Upper lobe of left lung (tissue), 6 donors: ENCODE data around the gene TC2N. TPM values are rescaled to one million over a fixed set of nuclear protein-coding genes. Genes with fewer than 3 reads are reported as not detected.

Experiments used
- ATAC-seq, 2 donors: fragments of 200-7000 bp; cut with Tn5 transposase; one replicate each; pipeline ENCODE4 v1.9.1; 2022; ENCODE audit warnings: mild to moderate bottlenecking in 2 of 2, moderate library complexity in 2 of 2; ENCODE audit not compliant: low FRiP score in 2 of 2
- DNase-seq, 2 donors: peaks; one replicate each; pipeline ENCODE4 v3.0.0-alpha.2; 2019 to 2020
- H3K27ac ChIP-seq, 4 donors: fragments of 200-600 bp; sonication (generic); one replicate each; pipeline ENCODE4 v1.5.1; 2016 to 2019
- H3K27me3 ChIP-seq, 4 donors: fragments of 200-600 bp; sonication (generic); one replicate each; pipeline ENCODE4 v1.5.1; 2017 to 2019
- H3K36me3 ChIP-seq, 4 donors: fragments of 200-600 bp; sonication (generic); one replicate each; pipeline ENCODE4 v1.5.1; 2016 to 2019
- H3K4me1 ChIP-seq, 4 donors: fragments of 200-600 bp; sonication (generic); one replicate each; pipeline ENCODE4 v1.5.1; 2018 to 2019
- H3K4me3 ChIP-seq, 4 donors: fragments of 200-600 bp; sonication (generic); one replicate each; pipeline ENCODE4 v1.5.1; 2017 to 2019; ENCODE audit warnings: mild to moderate bottlenecking in 2 of 4, moderate library complexity in 1 of 4
- H3K9me3 ChIP-seq, 4 donors: fragments of 200-600 bp; sonication (generic); one replicate each; pipeline ENCODE4 v1.5.1; 2018 to 2019
- CTCF ChIP-seq, 6 experiments: fragments of 450-650 bp in 4 of 6; fragments of 200-600 bp in 2 of 6; sonication (generic) in 2 of 6; IDR thresholded peaks; one replicate each; pipeline ENCODE4 v1.5.1; 2016 to 2019; ENCODE audit warnings: antibody characterized with exemption in 6 of 6
- EP300 ChIP-seq, 4 donors: sonication (generic); formaldehyde crosslinking; IDR thresholded peaks; one replicate each; pipeline ENCODE4 v1.5.1; 2017; ENCODE audit warnings: antibody characterized with exemption in 4 of 4, control low read depth in 2 of 4
- POLR2A ChIP-seq, 4 donors: fragments of 450-650 bp; IDR thresholded peaks; one replicate each; pipeline ENCODE4 v1.5.1; 2016 to 2017; ENCODE audit warnings: antibody characterized with exemption in 4 of 4, mild to moderate bottlenecking in 2 of 4
- POLR2AphosphoS5 ChIP-seq, 2 donors: sonication (generic); formaldehyde crosslinking; IDR thresholded peaks; one replicate each; pipeline ENCODE4 v1.5.1; 2017; ENCODE audit warnings: antibody characterized with exemption in 2 of 2
- WGBS, 2 donors: methylation state at CpG; one replicate each; pipeline ENCODE4 v1.1.5; 2017 to 2018; 5-methylcytosine and 5-hydroxymethylcytosine counted together
- total RNA-seq, 6 donors: library from RNA; depleted of rRNA in 4 of 6; stranded (reverse); fragments of >200 nt in 4 of 6; gene quantifications; one replicate each; pipeline versions ENCODE4 v1.1.0 to v1.2.1, GENCODE V29; 2016 to 2021
- donor health status: DM: no; HTN: no; CAD: no; lungs with moderate emphysema.
- donor health status: DM: no; HTN: yes; CAD: no; lungs with severe emphysema.

The TC2N gene
- total RNA-seq, 6 donors from 2014 or later, result 21.0 to 121 (median 49.6) TPM

- no peak for ATAC-seq
- DNase-seq, result no peak
- H3K36me3 ChIP-seq, result peaks cover 0 to 4% (median 0%) of the 10 kb centered on the region in 4 donors
- H3K9me3 ChIP-seq, result no peaks in the 10 kb centered on the region
- H3K27me3 ChIP-seq, result no peaks in the 10 kb centered on the region
- WGBS, 2 donors, result 59 to 77% methylated on average over 4 of the region's 4 CpGs
- no peak overlapping the region for H3K27ac ChIP-seq
- peaks cover 26 to 36% (median 31%) of the 10 kb centered on the region in 4 donors for H3K4me1 ChIP-seq
- TF ChIP-seq EP300 (IDR thresholded peaks at IDR 0.05), result no peak
- TF ChIP-seq CTCF (IDR thresholded peaks at IDR 0.05), result no peak
- TF ChIP-seq POLR2A (IDR thresholded peaks at IDR 0.05), result no peak
- no peak for TF ChIP-seq POLR2AphosphoS5 (IDR thresholded peaks at IDR 0.05)
- no peak overlapping the region for H3K4me3 ChIP-seq
These were observed 26.3 kb upstream of the TC2N start for GRCh38 chr14:91893669-91894068.

- no peak for ATAC-seq
- H3K4me3 ChIP-seq, result no peak overlapping the region
- DNase-seq, result no peak
- H3K9me3 ChIP-seq, result no peaks in the 10 kb centered on the region
- H3K27me3 ChIP-seq, result no peaks in the 10 kb centered on the region
- H3K27ac ChIP-seq, result peak overlapping the region in 1 of 4 donors; percentile 37
- peak in 2 of 6 experiments; percentile 19 to 21 for TF ChIP-seq CTCF (IDR thresholded peaks at IDR 0.05)
- no peak for TF ChIP-seq POLR2AphosphoS5 (IDR thresholded peaks at IDR 0.05)
- peaks cover 0 to 4% (median 0%) of the 10 kb centered on the region in 4 donors for H3K36me3 ChIP-seq
- WGBS, 2 donors, result 51 to 52% methylated on average over 7 of the region's 7 CpGs
- H3K4me1 ChIP-seq, result peaks cover 26 to 35% (median 29%) of the 10 kb centered on the region in 4 donors
These were observed 25.7 kb upstream of the TC2N start for GRCh38 chr14:91893007-91893406.

- H3K4me3 ChIP-seq, result no peak overlapping the region
- DNase-seq (no peak), ATAC-seq (peak in 1 of 2 donors; percentile 3)
- H3K36me3 ChIP-seq, result peaks cover 0 to 6% (median 0%) of the 10 kb centered on the region in 4 donors
- H3K27me3 ChIP-seq, result no peaks in the 10 kb centered on the region
- TF ChIP-seq POLR2A (IDR thresholded peaks at IDR 0.05) (no peak), POLR2AphosphoS5 (IDR thresholded peaks at IDR 0.05) (no peak), CTCF (IDR thresholded peaks at IDR 0.05) (no peak), EP300 (IDR thresholded peaks at IDR 0.05) (no peak)
- WGBS, 2 donors, result 83 to 91% methylated on average over 3 of the region's 3 CpGs
- peak overlapping the region in 1 of 4 donors; percentile 32 for H3K27ac ChIP-seq
- H3K9me3 ChIP-seq, result no peaks in the 10 kb centered on the region
- H3K4me1 ChIP-seq, result peaks cover 18 to 23% (median 19%) of the 10 kb centered on the region in 4 donors
These were observed 24.4 kb upstream of the TC2N start for GRCh38 chr14:91891721-91892220.

GRCh38 chr14:91891101-91891500, 23.8 kb upstream of the TC2N start:
- ATAC-seq (no peak), DNase-seq (no peak)
- peak overlapping the region in 1 of 4 donors; percentile 15 for H3K27ac ChIP-seq
- H3K4me3 ChIP-seq, result no peak overlapping the region
- peaks cover 15 to 22% (median 17%) of the 10 kb centered on the region in 4 donors for H3K4me1 ChIP-seq
- H3K27me3 ChIP-seq, result no peaks in the 10 kb centered on the region
- no peak for TF ChIP-seq CTCF (IDR thresholded peaks at IDR 0.05)
- TF ChIP-seq EP300 (IDR thresholded peaks at IDR 0.05), result no peak
- TF ChIP-seq POLR2A (IDR thresholded peaks at IDR 0.05), result no peak
- TF ChIP-seq POLR2AphosphoS5 (IDR thresholded peaks at IDR 0.05), result no peak
- H3K36me3 ChIP-seq, result peaks cover 0 to 6% (median 0%) of the 10 kb centered on the region in 4 donors
- no peaks in the 10 kb centered on the region for H3K9me3 ChIP-seq
- WGBS, 2 donors, result 90 to 96% methylated on average over 5 of the region's 5 CpGs

GRCh38 chr14:91890291-91890749, 23.0 kb upstream of the TC2N start:
- WGBS, 2 donors, result 38 to 63% methylated on average over 5 of the region's 5 CpGs

More at GRCh38 chr14:91890291-91890749, 23.0 kb upstream of the TC2N start:
- Histone ChIP-seq H3K36me3 (peaks cover 0 to 6% (median 0%) of the 10 kb centered on the region in 4 donors), H3K27me3 (no peaks in the 10 kb centered on the region), H3K9me3 (no peaks in the 10 kb centered on the region), H3K27ac (peak overlapping the region; percentile 33 to 74 (median 66)), H3K4me1 (peaks cover 15 to 22% (median 17%) of the 10 kb centered on the region in 4 donors), H3K4me3 (no peak overlapping the region)
- DNase-seq (peak in 1 of 2 donors; percentile 45), ATAC-seq (no peak)
- TF ChIP-seq EP300 (IDR thresholded peaks at IDR 0.05), result no peak
- TF ChIP-seq POLR2A (IDR thresholded peaks at IDR 0.05), result no peak
- no peak for TF ChIP-seq POLR2AphosphoS5 (IDR thresholded peaks at IDR 0.05)
- no peak for TF ChIP-seq CTCF (IDR thresholded peaks at IDR 0.05)
